GM12878 (cell line): Measurements from ENCODE around the gene PARP4. TPM values are rescaled to one million over a fixed set of nuclear protein-coding genes. Genes with fewer than 3 reads are reported as not detected.
"Not testable (repeated sequence)": the region's sequence is repeated elsewhere in the genome, so short reads cannot be mapped to it uniquely, and the experiment has no call there.

Experiments
- ATAC-seq: fragments of 200-7000 bp; cut with Tn5 transposase; 3 replicates; pipeline ENCODE4 v1.9.1; 2020; ENCODE audit warnings: mild to moderate bottlenecking, moderate library complexity
- BruUV-seq: library from RNA; stranded (reverse); fragments of 400-500 nt; replicated peaks from 2 replicates; lab custom pipeline; 2021; lab: Mats Ljungman, UMichigan
- CTCF ChIA-PET: fragments of 300-600 bp; sonication (Branson Sonifier 250); formaldehyde crosslinking; extraction: SDS; loops from one replicate; lab custom pipeline; 2021; ENCODE audit warnings: inconsistent platforms; lab: Yijun Ruan, JAX
- POLR2A ChIA-PET: fragments of 350-600 bp; formaldehyde crosslinking; extraction: SDS; loops from one replicate; lab custom pipeline; 2021; ENCODE audit warnings: inconsistent platforms; lab: Charles Lee
- RAD21 ChIA-PET: fragments of 300-600 bp; sonication (Branson Sonifier 250); formaldehyde crosslinking; loops from one replicate; lab custom pipeline; 2023; ENCODE audit warnings: antibody characterized with exemption; ENCODE audit not compliant: unreplicated experiment; lab: Charles Lee
- SMC1A ChIA-PET: fragments of 300-600 bp; sonication (Branson Sonifier 250); formaldehyde crosslinking; loops from one replicate; lab custom pipeline; 2023; ENCODE audit not compliant: unreplicated experiment, uncharacterized antibody; lab: Charles Lee
- DNase-seq: peaks from one replicate; pipeline ENCODE4 v3.0.0-alpha.2; 2011; ENCODE audit warnings: low read depth, low spot score
- FAIRE-seq: peaks from 3 replicates; lab custom pipeline; 2011; peaks lifted over from hg19 to GRCh38; lab: Jason Lieb, UNC
- H2AFZ ChIP-seq: 2 replicates; pipeline ENCODE4 v1.6.0; 2011; ENCODE audit warnings: low read depth, low read length, control low read depth; ENCODE audit not compliant: control insufficient read depth
- H3K27ac ChIP-seq: 2 replicates; pipeline ENCODE4 v1.5.1; 2011; ENCODE audit warnings: control low read depth; ENCODE audit not compliant: control insufficient read depth, insufficient read depth
- H3K27me3 ChIP-seq, 2 experiments: replicated peaks in 1 of 2; 2 replicates each; pipeline versions ENCODE4 v1.6.0 to v1.6.1; 2011; ENCODE audit warnings: low read length in 1 of 2; ENCODE audit not compliant: control insufficient read depth in 2 of 2, insufficient read depth in 2 of 2
- H3K36me3 ChIP-seq, 2 experiments: 2 replicates each; pipeline ENCODE4 v1.5.1; 2011; ENCODE audit warnings: low read length in 1 of 2; ENCODE audit not compliant: control insufficient read depth in 2 of 2, insufficient read depth in 2 of 2
- H3K4me1 ChIP-seq: 2 replicates; pipeline ENCODE4 v1.6.1; 2011; ENCODE audit warnings: mild to moderate bottlenecking, low read length, moderate library complexity, mixed read lengths; ENCODE audit not compliant: control insufficient read depth, insufficient read depth
- H3K4me2 ChIP-seq: 2 replicates; pipeline ENCODE4 v1.6.0; 2011; ENCODE audit warnings: control low read depth; ENCODE audit not compliant: control insufficient read depth, insufficient read depth
- H3K4me3 ChIP-seq: fragments of 200-600 bp; sonication (generic); 2 replicates; pipeline ENCODE4 v1.5.1; 2016
- H3K79me2 ChIP-seq: 2 replicates; pipeline ENCODE4 v1.6.0; 2011; ENCODE audit warnings: low read length; ENCODE audit not compliant: control insufficient read depth, insufficient read depth
- H3K9ac ChIP-seq: 2 replicates; pipeline ENCODE4 v1.8.0; 2011; ENCODE audit warnings: low read length, control low read depth, mixed read lengths; ENCODE audit not compliant: control insufficient read depth, insufficient read depth
- H3K9me3 ChIP-seq: replicated peaks from 3 replicates; pipeline ENCODE4 v1.5.1; 2011; ENCODE audit warnings: mild to moderate bottlenecking, low read length; ENCODE audit not compliant: control insufficient read depth, insufficient read depth
- H4K20me1 ChIP-seq: 2 replicates; pipeline ENCODE4 v1.6.0; 2011; ENCODE audit not compliant: control insufficient read depth, insufficient read depth
- BHLHE40 ChIP-seq, 2 experiments: fragments of 450-650 bp in 1 of 2; IDR thresholded peaks; 2 replicates each; pipeline ENCODE4 v1.6.1; 2011 to 2017; ENCODE audit warnings: low read depth in 2 of 2, borderline replicate concordance in 1 of 2, improper control_type of control experiment in 1 of 2, low read length in 1 of 2, mild to moderate bottlenecking in 1 of 2
- WGBS: methylation state at CpG from one replicate; pipeline ENCODE4 v1.1.6; 2016; ENCODE audit warnings: low lambda C conversion rate; ENCODE audit not compliant: insufficient replicate concordance, insufficient coverage; ENCODE audit errors: missing lambda C conversion rate; 5-methylcytosine and 5-hydroxymethylcytosine counted together
- in situ Hi-C: fragments of 300-500 bp; cut with MboI; formaldehyde crosslinking; loops from 9 replicates; pipeline ENCODE4 v1.14.3; 2018; ENCODE audit warnings: mixed read lengths
- intact Hi-C: fragments of 100-400 bp; cut with micrococcal nuclease; formaldehyde crosslinking; loops from one replicate; pipeline ENCODE4 v1.14.2; 2022; ENCODE audit not compliant: unreplicated experiment
- polyA plus RNA-seq, 11 experiments: library from polyadenylated mRNA; depleted of rRNA in 4 of 11; unstranded in 6 of 11; stranded (reverse) in 5 of 11; fragments of >200 nt; fragmentation: Nextera tagmentation in 4 of 11; fragmentation: Illumina TruSeq in 1 of 11; extraction: Ambion mirVana in 4 of 11; extraction: Trizol in 1 of 11; gene quantifications; 1 replicate in 1 of 11; 2 replicates in 10 of 11; pipeline versions ENCODE4 v1.2.1 to v1.2.3, GENCODE V29; 2011 to 2016; ENCODE audit warnings: inconsistent platforms in 2 of 11, missing spikeins in 2 of 11, low read depth in 1 of 11
- total RNA-seq, 4 experiments: library from RNA; depleted of rRNA in 3 of 4; stranded (reverse); fragments of >200 nt in 3 of 4; fragmentation: Illumina TruSeq in 1 of 4; extraction: Trizol in 1 of 4; gene quantifications; 2 replicates each; pipeline versions ENCODE4 v1.2.1 to v1.2.3, GENCODE V29; 2013 to 2021

Gene PARP4
- total and polyA plus RNA-seq, 10 of the 15 experiments (the other 5 are each of a cell fraction or from before 2014, with no cell fraction given) = 12.8 to 52.6 (median 46.1) TPM

DNA sequence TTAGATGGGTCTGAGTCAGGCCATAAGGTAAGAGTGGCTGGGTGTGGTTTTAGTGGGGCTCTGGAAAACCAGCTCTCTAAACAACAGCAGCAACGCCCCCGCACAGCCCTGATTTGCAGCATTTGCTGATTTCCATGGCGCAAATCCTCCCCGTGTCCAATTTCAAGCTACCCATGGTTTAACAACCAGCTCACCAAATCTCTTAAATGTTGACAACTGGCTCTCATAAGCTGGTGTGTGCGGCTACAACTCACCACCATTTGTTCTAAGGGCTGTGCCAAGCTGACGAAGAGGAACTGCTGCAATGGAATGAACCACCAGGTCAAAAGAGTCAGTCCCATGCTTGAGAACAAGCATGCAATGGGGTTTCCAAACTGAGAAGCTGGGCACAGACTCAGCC lies 22.9 kb downstream of the PARP4 start (continued):
- no peak for TF ChIP-seq BHLHE40 (IDR thresholded peaks at IDR 0.05; ENCODE audit: borderline replicate concordance in 1 of 2, low read depth in 2 of 2, low read length in 1 of 2)

DNA sequence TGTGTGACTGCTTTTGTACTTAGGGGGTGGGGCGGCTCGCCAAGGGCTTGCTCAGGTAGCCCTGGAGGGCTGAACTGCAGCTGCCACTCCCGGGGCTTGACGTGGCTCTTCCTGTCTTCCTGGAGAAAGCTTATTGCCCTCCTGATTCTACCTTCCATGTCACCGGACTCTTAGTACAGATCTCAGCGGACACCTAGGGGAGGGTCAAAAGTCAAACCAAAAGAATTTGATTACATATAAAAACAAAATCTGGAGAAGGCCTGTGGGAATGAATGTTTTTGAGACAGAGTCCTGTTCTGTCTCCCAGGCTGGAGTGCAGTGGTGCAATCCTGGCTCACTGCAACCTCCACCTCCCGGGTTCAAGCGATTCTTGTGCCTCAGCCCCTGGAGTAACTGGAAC lies 24.5 kb downstream of the PARP4 start:
- ATAC-seq, FAIRE-seq, DNase-seq, H3K4me1 ChIP-seq, H3K9ac ChIP-seq, RAD21 ChIA-PET, CTCF ChIA-PET, H3K27me3 ChIP-seq, SMC1A ChIA-PET, H3K4me2 ChIP-seq, POLR2A ChIA-PET, in situ Hi-C loops, intact Hi-C loops, BruUV-seq, H2AFZ ChIP-seq, H3K9me3 ChIP-seq, H3K4me3 ChIP-seq, H3K27ac ChIP-seq, H4K20me1 ChIP-seq, H3K79me2 ChIP-seq: not testable (repeated sequence)
- WGBS = 75% methylated on average over 4 of the region's 8 CpGs
- H3K36me3 ChIP-seq = peaks cover 10 to 15% of the 10 kb centered on the region in 2 experiments; a peak in 3 of 4 replicates

DNA sequence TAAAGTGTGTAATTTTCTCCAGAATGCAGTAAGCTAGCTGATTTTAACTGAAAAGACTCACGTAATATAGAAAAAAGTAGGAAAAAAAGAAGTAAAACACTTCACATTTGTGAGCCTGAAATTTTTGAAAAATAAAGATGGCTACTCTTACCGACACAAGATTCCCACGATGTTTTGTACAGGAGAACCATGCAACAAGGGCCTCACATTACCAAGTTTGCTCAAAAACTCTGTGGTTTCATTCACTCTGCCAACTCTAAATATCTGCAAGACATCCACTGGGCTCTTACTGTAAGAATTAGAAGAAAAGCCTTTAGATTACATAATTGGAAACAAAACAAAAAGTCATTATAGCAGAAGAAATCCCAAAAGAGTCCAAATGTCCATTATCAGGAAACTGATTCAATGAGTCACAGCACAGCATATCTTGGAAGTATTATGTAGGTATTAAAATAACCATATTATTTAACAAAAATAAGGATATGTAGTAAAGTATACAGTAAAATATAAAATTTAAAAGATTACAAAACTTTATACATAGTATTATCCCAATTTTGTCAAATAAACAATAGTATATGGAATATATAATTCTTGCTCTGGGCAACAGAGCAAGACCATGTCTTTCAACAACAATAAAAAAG lies 26.4 kb downstream of the PARP4 start:
- H3K4me2 ChIP-seq, POLR2A ChIA-PET, H3K4me1 ChIP-seq, BruUV-seq, H3K4me3 ChIP-seq, H3K27me3 ChIP-seq, H3K27ac ChIP-seq, intact Hi-C loops, H3K9ac ChIP-seq, in situ Hi-C loops, CTCF ChIA-PET, SMC1A ChIA-PET, H4K20me1 ChIP-seq, H3K9me3 ChIP-seq, DNase-seq, RAD21 ChIA-PET, ATAC-seq, H2AFZ ChIP-seq, H3K79me2 ChIP-seq: not testable (repeated sequence)
- peak; percentile 13 for FAIRE-seq
- WGBS = 100% methylated on average over 3 of the region's 3 CpGs
- H3K36me3 ChIP-seq = peaks cover 5 to 16% of the 10 kb centered on the region in 2 experiments; a peak in 3 of 4 replicates
